Hepatocyte (in vitro differentiated cells): ENCODE results near the gene MBD4. TPM values are rescaled to one million over a fixed set of nuclear protein-coding genes. Genes with fewer than 3 reads are reported as not detected.

Experiments used
- DNase-seq: peaks from one replicate; pipeline ENCODE4 v3.0.0-alpha.2; 2016; ENCODE audit warnings: low spot score
- H2AFZ ChIP-seq: fragments of 200-600 bp; sonication (generic); 2 replicates; pipeline ENCODE4 v1.6.0; 2016; ENCODE audit warnings: antibody characterized with exemption, mild to moderate bottlenecking
- H3K27ac ChIP-seq: fragments of 200-600 bp; sonication (generic); 2 replicates; pipeline ENCODE4 v1.5.1; 2016; ENCODE audit warnings: mild to moderate bottlenecking
- H3K27me3 ChIP-seq: fragments of 200-600 bp; sonication (generic); 2 replicates; pipeline ENCODE4 v1.6.1; 2016
- H3K36me3 ChIP-seq: fragments of 200-600 bp; sonication (generic); replicated peaks from 2 replicates; pipeline ENCODE4 v1.5.1; 2016; ENCODE audit warnings: low read depth; ENCODE audit not compliant: insufficient read depth
- H3K4me1 ChIP-seq: fragments of 200-600 bp; sonication (generic); 2 replicates; pipeline ENCODE4 v1.5.1; 2016; ENCODE audit warnings: mild to moderate bottlenecking, moderate library complexity; ENCODE audit not compliant: insufficient read depth
- H3K4me2 ChIP-seq: fragments of 200-600 bp; sonication (generic); 2 replicates; pipeline ENCODE4 v1.6.0; 2016
- H3K4me3 ChIP-seq: fragments of 200-600 bp; sonication (generic); 2 replicates; pipeline ENCODE4 v1.5.1; 2016; ENCODE audit warnings: mild to moderate bottlenecking
- H3K79me2 ChIP-seq: fragments of 200-600 bp; sonication (generic); 2 replicates; pipeline ENCODE4 v1.6.0; 2017; ENCODE audit warnings: mild to moderate bottlenecking
- H3K9me2 ChIP-seq: fragments of 200-600 bp; sonication (generic); replicated peaks from 2 replicates; pipeline ENCODE4 v1.6.0; 2017; ENCODE audit warnings: mild to moderate bottlenecking; ENCODE audit not compliant: insufficient read depth
- H3K9me3 ChIP-seq: fragments of 200-600 bp; sonication (generic); 2 replicates; pipeline ENCODE4 v1.5.1; 2016; ENCODE audit warnings: low read depth, mild to moderate bottlenecking
- H4K20me1 ChIP-seq: fragments of 200-600 bp; sonication (generic); 2 replicates; pipeline ENCODE4 v1.6.0; 2016; ENCODE audit warnings: mild to moderate bottlenecking; ENCODE audit not compliant: insufficient read depth, poor library complexity, severe bottlenecking
- EZH2 ChIP-seq: fragments of 200-600 bp; sonication (generic); IDR thresholded peaks from 2 replicates; pipeline ENCODE4 v1.6.1; 2016; ENCODE audit warnings: antibody characterized with exemption, mild to moderate bottlenecking, borderline replicate concordance
- EZH2phosphoT487 ChIP-seq: fragments of 200-600 bp; sonication (generic); IDR thresholded peaks from one replicate; pipeline ENCODE4 v1.6.1; 2018; ENCODE audit warnings: antibody characterized with exemption, mild to moderate bottlenecking, low read depth, moderate library complexity; ENCODE audit not compliant: unreplicated experiment, severe bottlenecking
- WGBS: methylation state at CpG from one replicate; pipeline ENCODE4 v1.1.6; 2016; ENCODE audit warnings: low lambda C conversion rate; ENCODE audit errors: missing lambda C conversion rate; 5-methylcytosine and 5-hydroxymethylcytosine counted together
- polyA plus RNA-seq: library from polyadenylated mRNA; unstranded; fragments of >200 nt; fragmentation: Nextera tagmentation; extraction: Ambion mirVana; gene quantifications from 2 replicates; pipeline ENCODE4 v1.2.1, GENCODE V29; 2016
- total RNA-seq: library from RNA; depleted of rRNA; stranded (reverse); fragments of >200 nt; gene quantifications from 2 replicates; pipeline ENCODE4 v1.2.3, GENCODE V29; 2014
- TF ChIP-seq, protein P1 (sequence below): fragments of 200-600 bp; sonication (generic); IDR thresholded peaks from 2 replicates; pipeline ENCODE4 v1.5.1; 2016; ENCODE audit warnings: antibody characterized with exemption, mild to moderate bottlenecking; ENCODE audit not compliant: poor library complexity

The MBD4 gene
- total and polyA plus RNA-seq, 2 experiments from 2014 or later: 22.2 to 27.5 TPM

DNA sequence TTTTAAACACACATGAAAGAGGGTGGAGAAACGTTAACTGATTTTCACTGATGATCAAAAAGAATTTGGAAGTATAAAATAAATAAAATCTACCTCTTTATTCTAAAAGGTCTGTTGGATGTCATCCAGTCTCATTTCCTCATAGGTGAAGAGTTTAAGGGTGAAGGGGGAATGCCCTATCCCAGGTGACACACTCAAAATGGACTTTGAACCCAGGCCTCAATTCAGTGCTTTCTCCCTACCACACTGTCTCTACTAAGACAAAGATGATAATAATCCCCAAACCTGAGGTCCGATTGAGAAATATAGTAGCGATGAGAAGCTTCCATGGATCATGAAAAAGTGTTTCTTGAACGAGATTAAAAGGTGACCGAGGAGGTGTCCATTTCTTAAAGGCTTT, 6.2 kb downstream of the MBD4 start:
- H4K20me1 ChIP-seq: no peaks in the 10 kb centered on the region
- H3K4me3 ChIP-seq: no peak overlapping the region
- WGBS: 88% methylated on average over 5 of the region's 5 CpGs
- peaks cover 40% of the 10 kb centered on the region for H3K79me2 ChIP-seq
- no peaks in the 10 kb centered on the region for H3K9me2 ChIP-seq
- H3K4me2 ChIP-seq: no peak overlapping the region
- TF ChIP-seq EZH2 (no peak), EZH2phosphoT487 (no peak)
- TF ChIP-seq, protein P1, sequence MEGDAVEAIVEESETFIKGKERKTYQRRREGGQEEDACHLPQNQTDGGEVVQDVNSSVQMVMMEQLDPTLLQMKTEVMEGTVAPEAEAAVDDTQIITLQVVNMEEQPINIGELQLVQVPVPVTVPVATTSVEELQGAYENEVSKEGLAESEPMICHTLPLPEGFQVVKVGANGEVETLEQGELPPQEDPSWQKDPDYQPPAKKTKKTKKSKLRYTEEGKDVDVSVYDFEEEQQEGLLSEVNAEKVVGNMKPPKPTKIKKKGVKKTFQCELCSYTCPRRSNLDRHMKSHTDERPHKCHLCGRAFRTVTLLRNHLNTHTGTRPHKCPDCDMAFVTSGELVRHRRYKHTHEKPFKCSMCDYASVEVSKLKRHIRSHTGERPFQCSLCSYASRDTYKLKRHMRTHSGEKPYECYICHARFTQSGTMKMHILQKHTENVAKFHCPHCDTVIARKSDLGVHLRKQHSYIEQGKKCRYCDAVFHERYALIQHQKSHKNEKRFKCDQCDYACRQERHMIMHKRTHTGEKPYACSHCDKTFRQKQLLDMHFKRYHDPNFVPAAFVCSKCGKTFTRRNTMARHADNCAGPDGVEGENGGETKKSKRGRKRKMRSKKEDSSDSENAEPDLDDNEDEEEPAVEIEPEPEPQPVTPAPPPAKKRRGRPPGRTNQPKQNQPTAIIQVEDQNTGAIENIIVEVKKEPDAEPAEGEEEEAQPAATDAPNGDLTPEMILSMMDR: no peak
- H3K27me3 ChIP-seq: no peaks in the 10 kb centered on the region
- H3K27ac ChIP-seq: peak overlapping the region; percentile 36
- no peak for DNase-seq
- no peak overlapping the region for H2AFZ ChIP-seq
- no peaks in the 10 kb centered on the region for H3K4me1 ChIP-seq
- no peaks in the 10 kb centered on the region for H3K9me3 ChIP-seq
- H3K36me3 ChIP-seq: no peaks in the 10 kb centered on the region

DNA sequence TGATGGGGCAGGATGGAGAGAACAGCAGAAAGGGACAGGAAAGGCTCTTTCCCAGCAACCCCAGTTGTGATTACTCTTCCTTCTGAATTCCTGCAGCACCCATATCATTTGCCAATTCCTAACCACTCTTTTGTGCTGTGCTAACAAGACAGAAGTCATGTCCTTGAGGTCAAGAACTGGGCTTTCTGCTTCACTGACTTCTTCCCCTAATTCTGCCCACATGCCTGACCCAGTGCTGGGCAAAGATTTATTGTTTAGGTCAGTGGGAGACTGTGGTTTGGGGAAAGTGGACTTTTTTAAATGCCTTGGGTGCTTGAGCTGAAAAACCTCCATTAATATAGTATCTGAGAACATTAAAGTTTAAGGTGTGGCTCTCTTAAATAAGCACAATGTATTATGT, 7.1 kb downstream of the MBD4 start:
- TF ChIP-seq, protein P1: no peak
- Histone ChIP-seq H3K4me2 (no peak overlapping the region), H3K36me3 (no peaks in the 10 kb centered on the region)

DNA sequence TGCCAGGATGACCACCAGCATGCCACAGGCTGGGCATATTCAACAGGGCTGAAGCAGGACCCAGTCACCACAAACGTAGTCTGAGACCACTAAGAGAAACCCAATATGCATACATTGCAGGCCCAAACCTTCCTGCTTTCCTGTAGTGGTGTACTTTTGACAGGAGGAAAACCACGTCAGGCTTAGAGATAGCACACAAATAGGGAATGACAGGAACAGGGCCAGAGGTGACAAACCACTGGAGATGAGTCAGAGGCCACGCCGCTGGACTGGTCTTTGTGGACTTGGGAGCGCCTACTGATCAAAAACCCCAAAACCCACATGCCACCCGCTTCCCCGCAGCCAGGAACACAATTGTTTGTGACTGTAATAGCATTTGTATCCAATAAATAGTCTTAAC, 7.7 kb downstream of the MBD4 start:
- no peak overlapping the region for H3K4me2 ChIP-seq
- no peaks in the 10 kb centered on the region for H3K4me1 ChIP-seq
- WGBS: 92% methylated on average over 7 of the region's 7 CpGs
- H3K27me3 ChIP-seq: no peaks in the 10 kb centered on the region
- TF ChIP-seq, protein P1: no peak
- TF ChIP-seq EZH2phosphoT487 (no peak), EZH2 (no peak)
- no peak overlapping the region for H2AFZ ChIP-seq
- H3K4me3 ChIP-seq: no peak overlapping the region
- DNase-seq: no peak
- no peaks in the 10 kb centered on the region for H3K9me3 ChIP-seq
- no peak overlapping the region for H3K27ac ChIP-seq
- H4K20me1 ChIP-seq: no peaks in the 10 kb centered on the region
- peaks cover 25% of the 10 kb centered on the region for H3K79me2 ChIP-seq
- no peaks in the 10 kb centered on the region for H3K9me2 ChIP-seq
- H3K36me3 ChIP-seq: no peaks in the 10 kb centered on the region

More for the DNA sequence above, 7.1 kb downstream of the MBD4 start:
- no peaks in the 10 kb centered on the region for H4K20me1 ChIP-seq
- H2AFZ ChIP-seq: no peak overlapping the region
- no peak for DNase-seq
- no peak overlapping the region for H3K27ac ChIP-seq
- H3K9me2 ChIP-seq: no peaks in the 10 kb centered on the region
- no peaks in the 10 kb centered on the region for H3K9me3 ChIP-seq
- H3K27me3 ChIP-seq: no peaks in the 10 kb centered on the region
- no peaks in the 10 kb centered on the region for H3K4me1 ChIP-seq
- H3K4me3 ChIP-seq: no peak overlapping the region
- peaks cover 31% of the 10 kb centered on the region for H3K79me2 ChIP-seq

DNA sequence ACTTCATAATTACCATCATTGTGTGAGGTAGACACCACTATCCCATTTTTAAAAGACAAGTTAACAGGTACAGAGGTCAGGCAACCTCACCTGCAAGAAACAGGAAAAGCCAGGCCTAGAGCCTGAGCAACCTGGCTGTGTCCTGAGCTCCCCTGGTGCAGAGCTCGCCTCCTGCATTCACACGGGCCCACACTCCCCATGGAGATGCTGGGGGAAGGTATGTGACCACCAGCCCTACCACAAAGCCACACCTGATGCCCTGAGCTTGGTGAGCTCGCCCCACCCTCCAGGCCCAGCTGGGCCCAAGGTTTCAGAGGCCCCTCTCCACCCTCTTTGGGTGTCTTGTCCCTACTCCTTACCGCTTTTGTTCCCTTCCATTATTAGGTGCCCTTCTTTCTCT, 10.1 kb downstream of the MBD4 start:
- Histone ChIP-seq H2AFZ (no peak overlapping the region), H3K27ac (no peak overlapping the region), H4K20me1 (no peaks in the 10 kb centered on the region), H3K9me2 (no peaks in the 10 kb centered on the region), H3K4me2 (no peak overlapping the region), H3K36me3 (no peaks in the 10 kb centered on the region), H3K79me2 (peaks cover 1% of the 10 kb centered on the region), H3K9me3 (no peaks in the 10 kb centered on the region), H3K4me3 (no peak overlapping the region), H3K27me3 (no peaks in the 10 kb centered on the region), H3K4me1 (no peaks in the 10 kb centered on the region)
- no peak for DNase-seq
- WGBS: 83% methylated on average over 4 of the region's 4 CpGs
- TF ChIP-seq, protein P1: no peak
- TF ChIP-seq EZH2: no peak
- no peak for TF ChIP-seq EZH2phosphoT487
